Breast epithelium (tissue), 3 donors: ENCODE data around the gene NUP88.

Experiments
- CTCF ChIP-seq, 3 donors: fragments of 450-650 bp; IDR thresholded peaks; one replicate each; pipeline ENCODE4 v1.5.1; 2016 to 2017; ENCODE audit warnings: antibody characterized with exemption in 3 of 3, mild to moderate bottlenecking in 3 of 3, moderate library complexity in 3 of 3
- POLR2A ChIP-seq: fragments of 450-650 bp; IDR thresholded peaks from one replicate; pipeline ENCODE4 v1.6.1; 2016; ENCODE audit warnings: antibody characterized with exemption, mild to moderate bottlenecking, moderate library complexity
- POLR2AphosphoS5 ChIP-seq, 3 donors: sonication (generic); formaldehyde crosslinking; IDR thresholded peaks; one replicate each; pipeline ENCODE4 v1.6.1; 2017; ENCODE audit warnings: antibody characterized with exemption in 3 of 3

- TF ChIP-seq POLR2A (no peak), POLR2AphosphoS5 (IDR thresholded peaks at IDR 0.05) (no peak), CTCF (IDR thresholded peaks at IDR 0.05) (no peak)
Measured at GRCh38 chr17:5444209-5444608, 24.7 kb upstream of the NUP88 start.
